Nephron (organoid): Measurements from ENCODE around the gene PRDM13.

Experiments used
- H3K27ac Mint-ChIP-seq, 3 experiments: 2 replicates each; pipeline ENCODE4 v1.8.0; 2020; ENCODE audit warnings: mixed read lengths in 3 of 3, mild to moderate bottlenecking in 2 of 3, moderate library complexity in 1 of 3
- H3K27me3 Mint-ChIP-seq: 2 replicates; pipeline ENCODE4 v1.8.0; 2021; ENCODE audit warnings: low read depth, mild to moderate bottlenecking, moderate library complexity, mixed read lengths
- H3K36me3 Mint-ChIP-seq: 2 replicates; pipeline ENCODE4 v1.8.0; 2020; ENCODE audit warnings: low read depth, mixed read lengths
- H3K4me1 Mint-ChIP-seq: 2 replicates; pipeline ENCODE4 v1.8.0; 2020; ENCODE audit warnings: mixed read lengths
- H3K4me3 Mint-ChIP-seq, 3 experiments: 2 replicates each; pipeline ENCODE4 v1.8.0; 2020; ENCODE audit warnings: mild to moderate bottlenecking in 3 of 3, mixed read lengths in 3 of 3, moderate library complexity in 2 of 3
- H3K9me3 Mint-ChIP-seq: 2 replicates; pipeline ENCODE4 v1.8.0; 2020; ENCODE audit warnings: mixed read lengths
- TF ChIP-seq, protein P1 (sequence below), 3 experiments: fragments of 200-600 bp; sonication (generic); IDR thresholded peaks; one replicate each; pipeline ENCODE4 v1.5.0; 2021; ENCODE audit warnings: antibody characterized with exemption in 3 of 3; ENCODE audit not compliant: unreplicated experiment in 3 of 3

PRDM13 gene

DNA sequence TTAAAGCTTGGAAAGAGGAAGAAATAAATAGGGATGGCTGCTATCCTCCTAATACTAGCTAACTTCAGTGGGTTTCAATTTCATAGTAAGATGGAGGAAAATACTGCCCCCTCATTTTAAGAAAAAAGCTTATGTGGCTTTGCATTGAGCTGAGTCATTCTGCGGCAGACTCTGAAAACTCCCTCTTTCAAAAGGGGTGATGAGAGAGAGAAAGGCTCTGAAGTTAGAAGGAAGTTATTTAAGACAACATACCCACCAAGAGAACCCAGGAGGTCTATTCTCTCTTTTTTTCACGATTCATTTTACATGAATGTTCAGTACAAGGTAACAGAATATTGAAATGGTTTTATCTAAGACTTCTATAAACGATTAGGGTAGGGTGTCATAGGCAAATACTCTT lies 4.5 kb downstream of the PRDM13 start:
- TF ChIP-seq, protein P1, sequence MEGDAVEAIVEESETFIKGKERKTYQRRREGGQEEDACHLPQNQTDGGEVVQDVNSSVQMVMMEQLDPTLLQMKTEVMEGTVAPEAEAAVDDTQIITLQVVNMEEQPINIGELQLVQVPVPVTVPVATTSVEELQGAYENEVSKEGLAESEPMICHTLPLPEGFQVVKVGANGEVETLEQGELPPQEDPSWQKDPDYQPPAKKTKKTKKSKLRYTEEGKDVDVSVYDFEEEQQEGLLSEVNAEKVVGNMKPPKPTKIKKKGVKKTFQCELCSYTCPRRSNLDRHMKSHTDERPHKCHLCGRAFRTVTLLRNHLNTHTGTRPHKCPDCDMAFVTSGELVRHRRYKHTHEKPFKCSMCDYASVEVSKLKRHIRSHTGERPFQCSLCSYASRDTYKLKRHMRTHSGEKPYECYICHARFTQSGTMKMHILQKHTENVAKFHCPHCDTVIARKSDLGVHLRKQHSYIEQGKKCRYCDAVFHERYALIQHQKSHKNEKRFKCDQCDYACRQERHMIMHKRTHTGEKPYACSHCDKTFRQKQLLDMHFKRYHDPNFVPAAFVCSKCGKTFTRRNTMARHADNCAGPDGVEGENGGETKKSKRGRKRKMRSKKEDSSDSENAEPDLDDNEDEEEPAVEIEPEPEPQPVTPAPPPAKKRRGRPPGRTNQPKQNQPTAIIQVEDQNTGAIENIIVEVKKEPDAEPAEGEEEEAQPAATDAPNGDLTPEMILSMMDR (IDR thresholded peaks at IDR 0.05; ENCODE audit: unreplicated experiment in 3 of 3) = no peak
- H3K27me3 Mint-ChIP-seq = peaks cover 98% of the 10 kb centered on the region
- no peak overlapping the region for H3K4me3 Mint-ChIP-seq
- peaks cover 8% of the 10 kb centered on the region for H3K4me1 Mint-ChIP-seq
- H3K9me3 Mint-ChIP-seq = peaks cover 7% of the 10 kb centered on the region
- no peak overlapping the region for H3K27ac Mint-ChIP-seq
- no peaks in the 10 kb centered on the region for H3K36me3 Mint-ChIP-seq

DNA sequence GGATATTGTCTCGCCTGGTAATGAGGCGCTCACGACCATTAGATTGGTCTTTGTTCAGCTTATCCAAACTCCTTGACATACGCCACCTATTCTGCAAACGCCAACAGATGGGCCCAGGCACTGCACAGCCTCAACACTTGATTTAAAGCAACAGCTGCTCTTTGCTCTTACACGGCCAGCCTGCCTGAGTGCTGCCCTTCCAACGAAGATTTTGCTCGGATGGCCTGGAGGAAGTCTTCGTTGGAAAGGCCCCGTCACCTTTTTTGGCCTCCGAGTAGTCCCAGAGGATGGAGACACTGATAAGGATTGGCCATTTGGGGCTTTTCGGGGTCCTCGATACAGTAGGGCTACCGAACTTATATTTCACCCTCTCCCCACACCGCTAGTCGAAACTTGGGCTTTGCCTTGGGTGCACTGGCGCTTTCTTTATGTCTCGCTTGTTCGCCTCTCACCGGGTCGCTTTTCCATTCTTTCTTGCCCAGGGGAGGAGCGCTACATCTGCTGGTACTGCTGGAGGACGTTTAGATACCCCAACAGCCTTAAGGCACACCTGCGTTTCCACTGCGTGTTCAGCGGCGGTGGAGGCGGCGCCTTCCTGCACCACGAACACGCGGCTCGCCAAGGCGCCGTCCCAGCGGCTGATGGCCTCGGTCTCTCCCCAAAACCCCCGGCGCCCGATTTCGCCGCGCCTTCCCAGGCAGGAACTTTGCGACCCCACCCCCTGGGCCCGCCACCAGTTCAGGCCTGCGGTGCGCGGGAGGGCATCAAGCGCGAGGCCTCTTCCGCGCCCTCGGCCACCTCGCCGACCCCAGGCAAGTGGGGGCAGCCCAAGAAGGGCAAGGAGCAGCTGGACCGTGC lies 6.1 kb downstream of the PRDM13 start:
- Mint-ChIP-seq H3K9me3 (peaks cover 5% of the 10 kb centered on the region), H3K27ac (no peak overlapping the region), H3K4me1 (peaks cover 8% of the 10 kb centered on the region), H3K36me3 (no peaks in the 10 kb centered on the region), H3K4me3 (peak overlapping the region; percentile 47 to 53 (median 52)), H3K27me3 (peaks cover 98% of the 10 kb centered on the region)
- TF ChIP-seq, protein P1 (IDR thresholded peaks at IDR 0.05; ENCODE audit: unreplicated experiment in 3 of 3) = no peak

DNA sequence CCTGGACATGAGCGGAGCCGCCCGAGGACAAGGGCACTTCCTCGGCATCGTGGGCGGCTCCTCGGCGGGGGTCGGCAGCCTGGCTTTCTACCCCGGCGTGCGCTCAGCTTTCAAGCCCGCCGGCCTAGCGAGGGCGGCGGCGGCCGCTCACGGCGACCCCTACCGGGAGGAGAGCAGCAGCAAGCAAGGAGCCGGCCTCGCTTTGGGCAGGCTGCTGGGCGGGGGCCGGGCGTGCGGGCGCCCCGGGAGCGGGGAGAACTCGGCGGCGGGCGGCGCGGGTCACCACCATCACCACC lies 6.7 kb downstream of the PRDM13 start:
- Mint-ChIP-seq H3K4me3 (peak overlapping the region in 1 of 3 experiments; percentile 47), H3K27ac (no peak overlapping the region), H3K9me3 (peaks cover 7% of the 10 kb centered on the region), H3K4me1 (peaks cover 8% of the 10 kb centered on the region), H3K27me3 (peaks cover 98% of the 10 kb centered on the region), H3K36me3 (no peaks in the 10 kb centered on the region)
- TF ChIP-seq, protein P1 (IDR thresholded peaks at IDR 0.05; ENCODE audit: unreplicated experiment in 3 of 3) = peak; percentile 58 to 63 (median 60)

DNA sequence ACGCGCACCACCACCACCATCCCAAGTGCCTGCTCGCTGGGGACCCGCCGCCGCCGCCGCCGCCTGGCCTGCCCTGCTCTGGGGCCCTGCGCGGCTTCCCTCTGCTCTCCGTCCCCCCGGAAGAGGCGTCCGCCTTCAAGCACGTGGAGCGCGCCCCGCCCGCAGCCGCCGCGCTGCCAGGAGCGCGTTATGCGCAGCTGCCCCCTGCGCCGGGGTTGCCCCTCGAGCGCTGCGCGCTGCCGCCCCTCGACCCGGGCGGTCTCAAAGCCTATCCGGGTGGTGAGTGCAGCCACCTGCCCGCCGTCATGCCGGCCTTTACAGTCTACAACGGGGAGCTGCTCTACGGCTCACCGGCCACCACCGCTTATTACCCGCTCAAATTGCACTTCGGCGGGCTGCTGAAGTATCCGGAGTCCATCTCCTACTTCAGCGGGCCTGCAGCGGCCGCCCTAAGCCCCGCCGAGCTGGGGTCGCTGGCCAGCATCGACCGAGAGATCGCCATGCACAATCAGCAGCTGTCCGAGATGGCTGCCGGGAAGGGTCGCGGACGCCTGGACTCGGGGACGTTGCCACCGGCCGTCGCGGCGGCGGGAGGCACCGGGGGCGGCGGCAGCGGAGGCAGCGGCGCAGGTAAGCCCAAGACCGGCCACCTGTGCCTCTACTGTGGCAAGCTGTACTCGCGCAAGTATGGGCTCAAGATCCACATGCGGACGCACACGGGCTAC lies 7.2 kb downstream of the PRDM13 start:
- no peaks in the 10 kb centered on the region for H3K36me3 Mint-ChIP-seq
- peaks cover 98% of the 10 kb centered on the region for H3K27me3 Mint-ChIP-seq
- no peak overlapping the region for H3K27ac Mint-ChIP-seq
- TF ChIP-seq, protein P1 (IDR thresholded peaks at IDR 0.05; ENCODE audit: unreplicated experiment in 3 of 3) = peak in 1 of 3 experiments; percentile 15
- peak overlapping the region; percentile 71 to 77 (median 77) for H3K4me3 Mint-ChIP-seq
- H3K9me3 Mint-ChIP-seq = peaks cover 9% of the 10 kb centered on the region
- H3K4me1 Mint-ChIP-seq = peaks cover 8% of the 10 kb centered on the region

DNA sequence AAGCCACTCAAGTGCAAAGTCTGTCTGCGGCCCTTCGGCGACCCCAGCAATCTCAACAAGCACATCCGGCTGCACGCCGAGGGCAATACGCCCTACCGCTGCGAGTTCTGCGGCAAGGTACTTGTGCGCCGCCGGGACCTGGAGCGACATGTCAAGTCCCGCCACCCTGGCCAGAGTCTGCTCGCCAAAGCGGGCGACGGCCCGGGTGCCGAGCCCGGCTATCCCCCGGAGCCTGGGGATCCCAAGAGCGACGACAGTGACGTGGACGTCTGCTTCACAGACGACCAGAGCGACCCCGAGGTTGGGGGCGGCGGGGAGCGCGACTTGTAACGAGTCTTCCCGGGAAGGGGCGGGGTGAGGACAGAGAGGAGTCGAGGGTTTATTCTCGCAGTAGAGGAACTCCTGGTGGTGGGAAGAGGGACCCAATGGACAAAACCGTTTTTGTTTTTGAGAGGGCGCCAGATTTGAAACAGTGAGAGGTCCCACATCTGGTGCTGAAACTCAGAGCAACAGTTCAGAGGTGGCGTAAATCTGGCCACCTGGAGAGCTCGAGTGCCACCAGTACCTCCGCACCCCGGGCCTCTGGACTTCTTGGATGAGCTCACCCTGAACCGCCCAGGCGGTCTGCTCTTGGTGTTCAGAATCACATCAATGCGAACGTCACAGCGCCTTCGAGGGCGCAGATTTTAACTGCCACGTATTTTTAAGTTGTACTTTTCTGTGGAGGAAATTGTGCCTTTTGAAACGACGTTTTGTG lies 8.0 kb downstream of the PRDM13 start:
- no peak overlapping the region for H3K27ac Mint-ChIP-seq
- H3K36me3 Mint-ChIP-seq = no peaks in the 10 kb centered on the region
- peaks cover 98% of the 10 kb centered on the region for H3K27me3 Mint-ChIP-seq
- H3K4me3 Mint-ChIP-seq = peak overlapping the region; percentile 77 to 81 (median 77)
- TF ChIP-seq, protein P1 (IDR thresholded peaks at IDR 0.05; ENCODE audit: unreplicated experiment in 3 of 3) = peak in 1 of 3 experiments; percentile 21
- H3K9me3 Mint-ChIP-seq = peaks cover 5% of the 10 kb centered on the region
- H3K4me1 Mint-ChIP-seq = peaks cover 8% of the 10 kb centered on the region
